HG02571 (cell line): Measurements from ENCODE around the gene CPLANE2.
A peak's percentile ranks its signal among the peaks of the same experiment; 100 is the strongest.
"Not testable (repeated sequence)": the region's sequence is repeated elsewhere in the genome, so short reads cannot be mapped to it uniquely, and the experiment has no call there.

ENCODE experiments used
- ATAC-seq: cut with Tn5 transposase; IDR thresholded peaks from one replicate; pipeline ENCODE4 v1.9.1; 2021; ENCODE audit warnings: mild to moderate bottlenecking, moderate library complexity; ENCODE audit not compliant: unreplicated experiment

CPLANE2 gene

GRCh38 chr1:16231331-16232315 is 5.4 kb downstream of the CPLANE2 start:
- ATAC-seq: no peak

- ATAC-seq: no peak
These were observed 6.2 kb downstream of the CPLANE2 start for GRCh38 chr1:16230744-16231143.

- no peak for ATAC-seq
These were observed 6.8 kb downstream of the CPLANE2 start for GRCh38 chr1:16229976-16230740.

GRCh38 chr1:16226490-16227179 is 10.3 kb downstream of the CPLANE2 start:
- ATAC-seq: no peak

GRCh38 chr1:16226129-16226489 is 10.9 kb downstream of the CPLANE2 start:
- no peak for ATAC-seq

GRCh38 chr1:16224472-16224871 is 12.5 kb downstream of the CPLANE2 start:
- ATAC-seq: no peak

GRCh38 chr1:16222716-16223115 is 14.3 kb downstream of the CPLANE2 start:
- not testable (repeated sequence) for ATAC-seq

GRCh38 chr1:16221499-16221898 is 15.5 kb downstream of the CPLANE2 start:
- no peak for ATAC-seq

- ATAC-seq: no peak
These were observed 16.9 kb downstream of the CPLANE2 start for GRCh38 chr1:16219968-16220500.

- ATAC-seq: no peak
These were observed 18.3 kb downstream of the CPLANE2 start for GRCh38 chr1:16218674-16219071.

- ATAC-seq: no peak
These were observed 18.8 kb downstream of the CPLANE2 start for GRCh38 chr1:16218014-16218673.

GRCh38 chr1:16217061-16217785 is 19.8 kb downstream of the CPLANE2 start:
- peak; percentile 70 for ATAC-seq

GRCh38 chr1:16215882-16216753 is 20.9 kb downstream of the CPLANE2 start:
- ATAC-seq: peak; percentile 38

- not testable (repeated sequence) for ATAC-seq
These were observed 21.7 kb downstream of the CPLANE2 start for GRCh38 chr1:16215240-16215639.

GRCh38 chr1:16213544-16213943 is 23.4 kb downstream of the CPLANE2 start:
- not testable (repeated sequence) for ATAC-seq

GRCh38 chr1:16213013-16213412 is 24.0 kb downstream of the CPLANE2 start:
- ATAC-seq: no peak

- no peak for ATAC-seq
These were observed 24.6 kb downstream of the CPLANE2 start, which contains the start of gene ARHGEF19 for GRCh38 chr1:16212251-16212961. Gene ARHGEF19 (minus strand): TSS chr1:16212652. CDS start chr1:16209054, 3,598 bp downstream.

- no peak for ATAC-seq
These were observed 25.2 kb downstream of the CPLANE2 start for GRCh38 chr1:16211824-16212223.
